Osteoblast (primary cell): Measurements from ENCODE around the gene ACBD6. TPM values are rescaled to one million over a fixed set of nuclear protein-coding genes. Genes with fewer than 3 reads are reported as not detected.

Experiments used
- DNase-seq: peaks from one replicate; pipeline ENCODE4 v3.0.0; 2011; ENCODE audit warnings: low spot score, mixed read lengths; ENCODE audit not compliant: insufficient read length; ENCODE audit errors: missing footprints
- H2AFZ ChIP-seq: 2 replicates; pipeline ENCODE4 v1.6.0; 2011; ENCODE audit warnings: mild to moderate bottlenecking, low read length
- H3K27ac ChIP-seq: 2 replicates; pipeline ENCODE4 v1.5.1; 2011; ENCODE audit warnings: mild to moderate bottlenecking, low read depth, low read length, moderate library complexity
- H3K27me3 ChIP-seq: 2 replicates; pipeline ENCODE4 v1.6.0; 2012; ENCODE audit warnings: mild to moderate bottlenecking, control low read depth, inconsistent platforms, low read length, moderate library complexity; ENCODE audit not compliant: insufficient read depth
- H3K36me3 ChIP-seq: 2 replicates; pipeline ENCODE4 v1.5.1; 2011; ENCODE audit warnings: mild to moderate bottlenecking, low read length, control low read depth, moderate library complexity; ENCODE audit not compliant: insufficient read depth
- H3K4me1 ChIP-seq: 2 replicates; pipeline ENCODE4 v1.5.1; 2011; ENCODE audit warnings: mild to moderate bottlenecking, low read length, control low read depth, moderate library complexity; ENCODE audit not compliant: insufficient read depth
- H3K4me2 ChIP-seq: 2 replicates; pipeline ENCODE4 v1.6.0; 2011; ENCODE audit warnings: mild to moderate bottlenecking, low read length; ENCODE audit not compliant: insufficient read depth
- H3K4me3 ChIP-seq: fragments of 200-600 bp; sonication (generic); 3 replicates; pipeline ENCODE4 v1.5.1; 2012; ENCODE audit warnings: mild to moderate bottlenecking, low read length, inconsistent platforms; ENCODE audit not compliant: insufficient read depth
- H3K79me2 ChIP-seq: 2 replicates; pipeline ENCODE4 v1.6.0; 2012; ENCODE audit warnings: mild to moderate bottlenecking, low read length, control low read depth, inconsistent platforms; ENCODE audit not compliant: insufficient read depth
- H3K9me3 ChIP-seq: 2 replicates; pipeline ENCODE4 v1.5.1; 2011; ENCODE audit warnings: low read depth, low read length, control low read depth
- H4K20me1 ChIP-seq: 2 replicates; pipeline ENCODE4 v1.6.0; 2012; ENCODE audit warnings: mild to moderate bottlenecking, low read length, control low read depth; ENCODE audit not compliant: insufficient read depth
- total RNA-seq: library from RNA; depleted of rRNA; stranded (reverse); fragments of >200 nt; gene quantifications from 2 replicates; pipeline ENCODE4 v1.2.3, GENCODE V29; 2012
- TF ChIP-seq, protein P1 (sequence below): IDR thresholded peaks from 2 replicates; pipeline ENCODE4 v1.5.1; 2011; ENCODE audit warnings: mild to moderate bottlenecking, low read depth, low read length, moderate library complexity; ENCODE audit errors: extremely low read depth

ACBD6 gene
- total RNA-seq, 1 donor: 55.7 TPM

DNA sequence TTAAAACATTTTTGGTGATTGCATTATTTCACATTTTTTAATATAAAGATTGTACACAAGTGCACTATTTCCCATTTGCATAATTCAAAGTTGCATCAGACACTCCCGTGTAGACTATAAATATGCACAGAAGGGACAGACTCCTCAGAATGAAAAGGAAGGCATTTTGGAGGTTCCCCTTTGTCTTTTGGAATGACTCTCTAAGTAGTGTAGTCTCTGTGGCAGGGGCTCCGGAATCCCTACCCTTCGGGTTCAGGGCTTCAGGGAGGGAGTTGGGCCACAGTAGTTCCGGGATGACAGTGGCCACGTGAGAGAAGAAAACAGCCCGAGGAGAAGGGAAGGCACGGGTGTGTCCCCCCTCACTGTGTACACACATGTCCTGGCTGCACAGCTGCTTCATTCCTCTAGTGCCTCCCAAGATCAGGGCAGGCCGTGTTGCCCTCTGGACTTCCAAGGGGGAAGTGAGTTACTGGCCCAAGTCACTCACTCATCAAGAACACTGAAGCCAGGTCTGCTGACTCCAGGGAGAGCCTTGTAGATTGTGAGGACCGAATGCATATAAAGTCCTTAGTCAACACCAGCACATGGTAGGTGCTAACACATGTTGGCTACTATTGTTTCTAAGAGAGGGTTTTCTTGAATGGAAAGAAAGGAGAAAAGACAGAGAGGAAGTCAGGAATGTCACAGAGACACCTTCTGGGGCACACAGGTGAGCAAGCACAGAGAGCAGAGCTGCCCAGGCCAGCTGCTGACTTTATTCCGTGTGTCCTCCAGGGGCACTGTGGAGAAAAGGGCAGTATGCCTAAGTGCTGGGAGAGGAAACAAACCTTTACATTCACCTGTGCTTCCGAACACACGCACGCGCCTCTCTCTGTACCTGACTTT, 232.5 kb downstream of the ACBD6 start:
- Histone ChIP-seq H3K4me1 (no peaks in the 10 kb centered on the region), H3K4me3 (no peak overlapping the region), H3K27ac (no peak overlapping the region), H4K20me1 (no peaks in the 10 kb centered on the region), H3K36me3 (peaks cover 4% of the 10 kb centered on the region), H3K9me3 (no peaks in the 10 kb centered on the region), H3K27me3 (peaks cover 12% of the 10 kb centered on the region), H3K79me2 (no peaks in the 10 kb centered on the region), H3K4me2 (no peak overlapping the region), H2AFZ (no peak overlapping the region)
- peak; percentile 54 for DNase-seq
- TF ChIP-seq, protein P1, sequence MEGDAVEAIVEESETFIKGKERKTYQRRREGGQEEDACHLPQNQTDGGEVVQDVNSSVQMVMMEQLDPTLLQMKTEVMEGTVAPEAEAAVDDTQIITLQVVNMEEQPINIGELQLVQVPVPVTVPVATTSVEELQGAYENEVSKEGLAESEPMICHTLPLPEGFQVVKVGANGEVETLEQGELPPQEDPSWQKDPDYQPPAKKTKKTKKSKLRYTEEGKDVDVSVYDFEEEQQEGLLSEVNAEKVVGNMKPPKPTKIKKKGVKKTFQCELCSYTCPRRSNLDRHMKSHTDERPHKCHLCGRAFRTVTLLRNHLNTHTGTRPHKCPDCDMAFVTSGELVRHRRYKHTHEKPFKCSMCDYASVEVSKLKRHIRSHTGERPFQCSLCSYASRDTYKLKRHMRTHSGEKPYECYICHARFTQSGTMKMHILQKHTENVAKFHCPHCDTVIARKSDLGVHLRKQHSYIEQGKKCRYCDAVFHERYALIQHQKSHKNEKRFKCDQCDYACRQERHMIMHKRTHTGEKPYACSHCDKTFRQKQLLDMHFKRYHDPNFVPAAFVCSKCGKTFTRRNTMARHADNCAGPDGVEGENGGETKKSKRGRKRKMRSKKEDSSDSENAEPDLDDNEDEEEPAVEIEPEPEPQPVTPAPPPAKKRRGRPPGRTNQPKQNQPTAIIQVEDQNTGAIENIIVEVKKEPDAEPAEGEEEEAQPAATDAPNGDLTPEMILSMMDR: peak; percentile 45

DNA sequence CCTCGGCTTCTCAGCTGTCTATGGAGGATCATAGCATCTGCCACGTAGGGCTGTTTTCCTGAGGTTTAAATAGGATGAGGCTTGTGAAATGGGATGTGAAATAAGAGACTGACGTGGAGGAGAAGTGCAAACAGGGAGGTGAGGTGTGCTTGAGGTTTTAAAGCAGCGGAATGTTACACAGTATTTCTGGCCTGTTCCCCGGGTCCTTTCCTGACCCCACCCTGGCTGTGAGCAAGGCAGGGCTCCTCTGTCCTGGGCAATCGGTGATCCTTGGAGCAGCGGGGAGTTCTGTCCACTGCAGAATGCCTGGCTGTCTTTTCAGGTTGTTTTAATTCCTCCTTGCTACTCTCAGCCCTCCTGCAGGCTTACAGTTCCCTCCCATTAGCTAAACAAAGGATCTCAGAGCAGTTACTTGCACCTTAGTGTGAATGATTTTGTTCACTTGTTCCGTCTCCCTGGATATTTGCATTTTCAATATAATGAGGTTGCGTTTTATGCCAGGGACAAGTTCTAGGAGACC, 233.8 kb downstream of the ACBD6 start:
- Histone ChIP-seq H2AFZ (no peak overlapping the region), H3K4me3 (no peak overlapping the region), H3K27ac (no peak overlapping the region), H3K4me1 (no peaks in the 10 kb centered on the region), H4K20me1 (no peaks in the 10 kb centered on the region), H3K9me3 (no peaks in the 10 kb centered on the region), H3K36me3 (no peaks in the 10 kb centered on the region), H3K79me2 (no peaks in the 10 kb centered on the region), H3K27me3 (peaks cover 19% of the 10 kb centered on the region), H3K4me2 (no peak overlapping the region)
- TF ChIP-seq, protein P1: no peak
- no peak for DNase-seq

DNA sequence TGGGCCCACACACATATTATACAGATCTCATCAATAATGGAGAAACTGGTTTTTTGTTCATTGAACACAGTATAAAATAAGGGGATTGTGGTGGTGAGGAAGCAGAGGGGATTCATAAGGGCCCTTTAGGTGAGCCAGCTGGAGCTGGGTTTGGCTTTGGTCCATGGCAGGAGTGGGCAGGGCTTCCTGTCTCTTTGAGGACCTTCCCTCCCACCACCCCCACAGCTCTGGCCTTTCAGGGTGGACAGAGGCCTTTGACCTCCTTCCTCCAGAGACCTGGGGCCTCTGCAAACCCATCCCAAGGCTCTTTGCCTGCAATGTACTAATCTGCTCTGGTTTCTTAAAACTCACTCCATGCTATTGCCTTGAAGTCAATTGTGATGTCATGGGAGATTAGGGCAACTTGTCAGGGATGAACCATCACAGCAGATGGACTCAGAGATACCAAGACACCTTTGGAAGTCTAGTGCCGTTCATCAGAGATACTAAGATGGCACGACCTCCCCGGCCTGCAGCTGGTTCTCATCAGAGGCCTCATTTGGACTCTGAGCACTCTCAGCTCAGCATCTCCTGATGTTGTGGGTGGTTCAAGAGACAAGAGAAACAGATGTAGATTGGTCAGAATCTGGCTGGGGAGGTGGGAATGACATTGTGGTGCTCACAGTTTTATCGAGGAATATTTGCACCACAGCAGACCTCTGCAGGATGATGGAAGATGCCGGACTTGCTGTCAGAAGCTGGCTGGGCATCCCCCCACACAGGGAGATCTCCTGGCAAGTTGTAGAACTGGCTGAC, 234.4 kb downstream of the ACBD6 start:
- Histone ChIP-seq H3K4me3 (no peak overlapping the region), H2AFZ (no peak overlapping the region), H3K4me1 (no peaks in the 10 kb centered on the region), H3K27ac (no peak overlapping the region), H3K27me3 (peaks cover 19% of the 10 kb centered on the region), H3K4me2 (no peak overlapping the region), H4K20me1 (no peaks in the 10 kb centered on the region), H3K9me3 (no peaks in the 10 kb centered on the region), H3K79me2 (no peaks in the 10 kb centered on the region), H3K36me3 (no peaks in the 10 kb centered on the region)
- DNase-seq: peak; percentile 49
- TF ChIP-seq, protein P1: no peak

DNA sequence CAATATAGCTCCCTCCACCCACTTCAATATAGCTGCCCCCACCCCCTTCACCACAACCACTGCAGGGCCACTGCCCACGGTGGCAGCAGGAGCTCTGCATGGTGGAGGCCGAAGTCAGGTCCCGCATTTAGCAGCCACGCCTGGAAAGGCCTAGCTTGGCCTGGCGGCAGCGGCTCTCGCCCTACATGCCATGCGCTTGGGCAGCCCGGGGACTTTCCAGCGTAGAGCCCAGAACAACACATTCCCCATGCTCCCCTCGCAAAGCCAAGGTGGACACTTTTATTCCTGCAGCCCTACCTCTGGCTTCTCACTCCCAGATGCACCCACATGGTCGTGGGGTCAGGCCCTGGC, 235.2 kb downstream of the ACBD6 start:
- Histone ChIP-seq H3K4me2 (no peak overlapping the region), H3K27ac (no peak overlapping the region), H3K79me2 (no peaks in the 10 kb centered on the region), H3K27me3 (peaks cover 19% of the 10 kb centered on the region), H2AFZ (no peak overlapping the region), H4K20me1 (no peaks in the 10 kb centered on the region), H3K36me3 (no peaks in the 10 kb centered on the region), H3K4me1 (no peaks in the 10 kb centered on the region), H3K9me3 (no peaks in the 10 kb centered on the region), H3K4me3 (no peak overlapping the region)
- TF ChIP-seq, protein P1: no peak
- peak; percentile 63 for DNase-seq
